ENCODE results near the gene CREBBP. TPM values are rescaled to one million over a fixed set of nuclear protein-coding genes. Genes with fewer than 3 reads are reported as not detected.

CREBBP gene
- total RNA-seq, 1 donor from 2014 or later: 53.0 TPM

GRCh38 chr16:3837851-3838586, 42.5 kb downstream of the CREBBP start:
- H2AFZ ChIP-seq (ENCODE audit: low read depth, low read length): no peak overlapping the region
- H3K4me1 ChIP-seq (ENCODE audit: insufficient read depth, low read length): peaks cover 8% of the 10 kb centered on the region
- FAIRE-seq (no peak), DNase-seq (ENCODE audit: low read depth) (no peak)
- Mint-ChIP-seq H3K27me3 (ENCODE audit: low read depth, unreplicated experiment) (no peaks in the 10 kb centered on the region), H3K36me3 (ENCODE audit: low read depth, unreplicated experiment) (no peaks in the 10 kb centered on the region), H3K9me3 (ENCODE audit: unreplicated experiment) (no peaks in the 10 kb centered on the region), H3K27ac (ENCODE audit: unreplicated experiment) (no peak overlapping the region), H3K4me1 (ENCODE audit: low read depth, unreplicated experiment) (peaks cover 26% of the 10 kb centered on the region), H3K4me3 (ENCODE audit: unreplicated experiment) (no peak overlapping the region)
- H3K79me2 ChIP-seq (ENCODE audit: insufficient read depth, low read length): peaks cover 94% of the 10 kb centered on the region
- TF ChIP-seq CTCF (IDR thresholded peaks at IDR 0.05; ENCODE audit: insufficient read depth, low read depth, low read length) (no peak), EZH2 (IDR thresholded peaks at IDR 0.05; ENCODE audit: insufficient read depth, low read length) (no peak)
- H3K9me3 ChIP-seq (ENCODE audit: insufficient read depth, low read depth, low read length): no peaks in the 10 kb centered on the region
- no peak overlapping the region for H3K9ac ChIP-seq (ENCODE audit: low read length)
- H4K20me1 ChIP-seq (ENCODE audit: insufficient read depth, low read length): peaks cover 94% of the 10 kb centered on the region
- no peak overlapping the region for H3K27ac ChIP-seq (ENCODE audit: low read depth, low read length)
- no peaks in the 10 kb centered on the region for H3K36me3 ChIP-seq (ENCODE audit: insufficient read depth, low read length)
- no peak overlapping the region for H3K4me3 ChIP-seq (ENCODE audit: insufficient read depth, low read depth, low read length)
- peak overlapping the region; percentile 27 for H3K4me2 ChIP-seq (ENCODE audit: low read length)
- H3K27me3 ChIP-seq (ENCODE audit: insufficient read depth, low read length): no peaks in the 10 kb centered on the region

GRCh38 chr16:3836641-3837040, 43.9 kb downstream of the CREBBP start:
- Histone ChIP-seq H3K36me3 (ENCODE audit: insufficient read depth, low read length) (no peaks in the 10 kb centered on the region), H3K4me3 (ENCODE audit: insufficient read depth, low read depth, low read length) (no peak overlapping the region), H4K20me1 (ENCODE audit: insufficient read depth, low read length) (peaks cover 95% of the 10 kb centered on the region), H3K4me2 (ENCODE audit: low read length) (no peak overlapping the region), H3K9ac (ENCODE audit: low read length) (no peak overlapping the region), H3K9me3 (ENCODE audit: insufficient read depth, low read depth, low read length) (no peaks in the 10 kb centered on the region), H3K4me1 (ENCODE audit: insufficient read depth, low read length) (peaks cover 8% of the 10 kb centered on the region), H3K79me2 (ENCODE audit: insufficient read depth, low read length) (peaks cover 95% of the 10 kb centered on the region), H3K27me3 (ENCODE audit: insufficient read depth, low read length) (no peaks in the 10 kb centered on the region), H2AFZ (ENCODE audit: low read depth, low read length) (no peak overlapping the region), H3K27ac (ENCODE audit: low read depth, low read length) (no peak overlapping the region)
- DNase-seq (ENCODE audit: low read depth) (no peak), FAIRE-seq (no peak)
- H3K4me3 Mint-ChIP-seq (ENCODE audit: unreplicated experiment): no peak overlapping the region
- H3K9me3 Mint-ChIP-seq (ENCODE audit: unreplicated experiment): peaks cover 3% of the 10 kb centered on the region
- no peaks in the 10 kb centered on the region for H3K27me3 Mint-ChIP-seq (ENCODE audit: low read depth, unreplicated experiment)
- no peak overlapping the region for H3K27ac Mint-ChIP-seq (ENCODE audit: unreplicated experiment)
- H3K4me1 Mint-ChIP-seq (ENCODE audit: low read depth, unreplicated experiment): peaks cover 17% of the 10 kb centered on the region
- peaks cover 3% of the 10 kb centered on the region for H3K36me3 Mint-ChIP-seq (ENCODE audit: low read depth, unreplicated experiment)
- TF ChIP-seq CTCF (IDR thresholded peaks at IDR 0.05; ENCODE audit: insufficient read depth, low read depth, low read length) (no peak), EZH2 (IDR thresholded peaks at IDR 0.05; ENCODE audit: insufficient read depth, low read length) (no peak)

GRCh38 chr16:3835089-3835602, 45.4 kb downstream of the CREBBP start:
- Histone ChIP-seq H3K4me2 (ENCODE audit: low read length) (no peak overlapping the region), H3K27me3 (ENCODE audit: insufficient read depth, low read length) (no peaks in the 10 kb centered on the region), H3K9ac (ENCODE audit: low read length) (no peak overlapping the region), H3K27ac (ENCODE audit: low read depth, low read length) (no peak overlapping the region), H3K36me3 (ENCODE audit: insufficient read depth, low read length) (no peaks in the 10 kb centered on the region), H3K79me2 (ENCODE audit: insufficient read depth, low read length) (peaks cover 95% of the 10 kb centered on the region), H3K4me3 (ENCODE audit: insufficient read depth, low read depth, low read length) (no peak overlapping the region), H3K9me3 (ENCODE audit: insufficient read depth, low read depth, low read length) (no peaks in the 10 kb centered on the region), H2AFZ (ENCODE audit: low read depth, low read length) (no peak overlapping the region), H4K20me1 (ENCODE audit: insufficient read depth, low read length) (peaks cover 94% of the 10 kb centered on the region), H3K4me1 (ENCODE audit: insufficient read depth, low read length) (peaks cover 8% of the 10 kb centered on the region)
- DNase-seq (ENCODE audit: low read depth) (no peak), FAIRE-seq (no peak)
- Mint-ChIP-seq H3K4me3 (ENCODE audit: unreplicated experiment) (no peak overlapping the region), H3K36me3 (ENCODE audit: low read depth, unreplicated experiment) (peaks cover 3% of the 10 kb centered on the region), H3K27ac (ENCODE audit: unreplicated experiment) (no peak overlapping the region), H3K27me3 (ENCODE audit: low read depth, unreplicated experiment) (no peaks in the 10 kb centered on the region), H3K4me1 (ENCODE audit: low read depth, unreplicated experiment) (peaks cover 18% of the 10 kb centered on the region), H3K9me3 (ENCODE audit: unreplicated experiment) (peaks cover 6% of the 10 kb centered on the region)
- no peak for TF ChIP-seq CTCF (IDR thresholded peaks at IDR 0.05; ENCODE audit: insufficient read depth, low read depth, low read length)
- TF ChIP-seq EZH2 (IDR thresholded peaks at IDR 0.05; ENCODE audit: insufficient read depth, low read length): no peak

Data from astrocyte (in vitro differentiated cells and primary cell).